NB4 (cell line): ENCODE measurements around the gene ZNF764.
A peak's percentile ranks its signal among the peaks of the same experiment; 100 is the strongest.

Source experiments
- MYC ChIP-seq: IDR thresholded peaks from 2 replicates; pipeline ENCODE4 v1.6.1; 2011; ENCODE audit warnings: low read depth, low read length
- POLR2A ChIP-seq: IDR thresholded peaks from 2 replicates; pipeline ENCODE4 v1.6.1; 2011; ENCODE audit warnings: mild to moderate bottlenecking; ENCODE audit not compliant: insufficient read length; ENCODE audit errors: extremely low read depth
- TF ChIP-seq, protein P1 (sequence below): IDR thresholded peaks from one replicate; pipeline ENCODE4 v1.5.1; 2012; ENCODE audit warnings: low read depth, low read length

DNA sequence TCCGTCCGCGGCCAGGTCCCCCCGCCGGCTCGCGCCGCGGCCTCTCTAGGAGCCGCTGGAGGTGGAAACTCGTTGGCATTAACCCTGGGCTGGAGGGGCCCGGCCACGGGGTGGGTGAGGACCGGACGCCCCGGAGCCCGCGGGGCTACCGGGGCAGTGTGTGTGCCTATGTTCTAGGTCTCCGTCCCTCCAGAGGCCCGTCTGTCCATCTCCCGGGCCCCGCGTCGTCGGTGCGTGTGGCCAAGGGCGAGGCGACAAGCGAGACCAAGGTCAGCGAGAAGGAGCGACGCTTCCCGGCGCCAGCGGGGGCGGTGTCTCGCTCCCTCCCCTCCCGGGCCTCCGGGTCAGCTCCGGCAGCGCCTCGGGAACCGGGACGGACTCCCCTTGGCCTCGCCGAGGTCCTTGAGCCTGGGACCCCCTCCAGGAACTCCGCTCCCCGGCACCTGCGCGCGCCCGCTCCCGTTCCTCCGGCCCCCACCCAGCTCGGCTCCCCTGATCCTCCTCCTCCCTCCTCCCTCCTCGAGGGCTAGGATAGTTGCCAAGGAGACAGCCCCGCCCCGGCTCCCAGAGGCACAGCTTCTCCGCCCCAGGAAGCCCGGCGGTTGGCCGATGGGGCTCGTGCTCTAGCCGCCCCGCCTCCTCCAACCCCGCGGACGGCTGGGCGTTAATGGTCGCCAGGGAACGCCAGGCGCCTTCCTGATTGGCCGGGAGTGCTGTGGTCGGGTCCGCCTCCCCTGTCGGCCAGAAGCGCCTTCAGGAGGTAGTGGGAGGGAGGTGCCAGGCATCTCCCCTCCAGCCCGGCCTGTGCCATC lies 31.1 kb downstream of the ZNF764 start:
- TF ChIP-seq, protein P1, sequence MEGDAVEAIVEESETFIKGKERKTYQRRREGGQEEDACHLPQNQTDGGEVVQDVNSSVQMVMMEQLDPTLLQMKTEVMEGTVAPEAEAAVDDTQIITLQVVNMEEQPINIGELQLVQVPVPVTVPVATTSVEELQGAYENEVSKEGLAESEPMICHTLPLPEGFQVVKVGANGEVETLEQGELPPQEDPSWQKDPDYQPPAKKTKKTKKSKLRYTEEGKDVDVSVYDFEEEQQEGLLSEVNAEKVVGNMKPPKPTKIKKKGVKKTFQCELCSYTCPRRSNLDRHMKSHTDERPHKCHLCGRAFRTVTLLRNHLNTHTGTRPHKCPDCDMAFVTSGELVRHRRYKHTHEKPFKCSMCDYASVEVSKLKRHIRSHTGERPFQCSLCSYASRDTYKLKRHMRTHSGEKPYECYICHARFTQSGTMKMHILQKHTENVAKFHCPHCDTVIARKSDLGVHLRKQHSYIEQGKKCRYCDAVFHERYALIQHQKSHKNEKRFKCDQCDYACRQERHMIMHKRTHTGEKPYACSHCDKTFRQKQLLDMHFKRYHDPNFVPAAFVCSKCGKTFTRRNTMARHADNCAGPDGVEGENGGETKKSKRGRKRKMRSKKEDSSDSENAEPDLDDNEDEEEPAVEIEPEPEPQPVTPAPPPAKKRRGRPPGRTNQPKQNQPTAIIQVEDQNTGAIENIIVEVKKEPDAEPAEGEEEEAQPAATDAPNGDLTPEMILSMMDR = no peak
- TF ChIP-seq MYC (peak; percentile 49), POLR2A (peak; percentile 62)
